IPS-18c (cell line): Measurements from ENCODE around the gene UMODL1.
"Not testable (repeated sequence)": the region's sequence is repeated elsewhere in the genome, so short reads cannot be mapped to it uniquely, and the experiment has no call there.

Experiments
- H3K4me3 ChIP-seq: 2 replicates; pipeline ENCODE4 v1.7.0; 2013; ENCODE audit warnings: low read depth, mild to moderate bottlenecking, low read length, moderate library complexity; ENCODE audit not compliant: insufficient read depth
- H3K9me3 ChIP-seq: one replicate; pipeline ENCODE4 v1.6.1; 2013; ENCODE audit warnings: mild to moderate bottlenecking, low read length, moderate library complexity; ENCODE audit not compliant: control insufficient read depth, insufficient read depth

Gene UMODL1

GRCh38 chr21:42067531-42068255, 3.4 kb upstream of the UMODL1 start:
- no peak overlapping the region for H3K4me3 ChIP-seq
- H3K9me3 ChIP-seq, result no peaks in the 10 kb centered on the region

DNA sequence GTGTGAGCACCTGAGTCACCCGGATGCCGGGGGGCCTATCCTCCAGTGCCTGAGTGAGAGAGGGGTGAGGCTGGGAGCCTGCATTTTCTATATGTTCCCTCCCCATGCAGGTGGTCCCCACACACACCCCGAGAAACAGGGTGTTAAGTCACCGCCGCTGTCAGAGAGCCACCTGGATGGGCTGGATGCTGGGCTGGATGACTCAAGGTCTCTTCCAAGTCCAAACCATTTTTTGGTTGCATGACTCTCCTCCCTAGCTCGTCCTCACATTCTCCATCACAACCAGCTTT, 2.9 kb upstream of the UMODL1 start:
- H3K4me3 ChIP-seq, result no peak overlapping the region
- H3K9me3 ChIP-seq, result no peaks in the 10 kb centered on the region

GRCh38 chr21:42068592-42068991, 2.5 kb upstream of the UMODL1 start:
- H3K4me3 ChIP-seq, result no peak overlapping the region

GRCh38 chr21:42069327-42069726, 1.8 kb upstream of the UMODL1 start:
- no peaks in the 10 kb centered on the region for H3K9me3 ChIP-seq
- no peak overlapping the region for H3K4me3 ChIP-seq

More at GRCh38 chr21:42068592-42068991, 2.5 kb upstream of the UMODL1 start:
- no peaks in the 10 kb centered on the region for H3K9me3 ChIP-seq

DNA sequence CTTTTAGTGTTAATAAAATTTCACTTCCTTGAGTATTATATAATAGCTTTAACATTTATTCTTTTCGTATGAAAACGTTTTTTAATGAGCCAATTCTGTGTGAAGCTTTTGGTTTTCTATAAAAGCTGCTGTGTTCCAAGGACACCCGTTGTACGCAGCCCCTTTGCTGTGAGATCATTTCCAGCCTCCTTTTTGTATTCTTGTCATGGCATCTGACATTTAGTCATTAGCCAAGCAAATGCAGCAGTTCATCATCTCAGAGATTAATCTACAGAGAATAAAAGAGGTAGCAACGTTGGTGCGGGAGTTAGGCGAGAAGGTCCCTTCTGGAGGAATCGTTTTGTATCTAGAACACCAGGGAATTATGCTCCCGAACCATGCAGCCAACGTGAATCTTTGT, 1.3 kb upstream of the UMODL1 start:
- Histone ChIP-seq H3K9me3 (no peaks in the 10 kb centered on the region), H3K4me3 (no peak overlapping the region)

DNA sequence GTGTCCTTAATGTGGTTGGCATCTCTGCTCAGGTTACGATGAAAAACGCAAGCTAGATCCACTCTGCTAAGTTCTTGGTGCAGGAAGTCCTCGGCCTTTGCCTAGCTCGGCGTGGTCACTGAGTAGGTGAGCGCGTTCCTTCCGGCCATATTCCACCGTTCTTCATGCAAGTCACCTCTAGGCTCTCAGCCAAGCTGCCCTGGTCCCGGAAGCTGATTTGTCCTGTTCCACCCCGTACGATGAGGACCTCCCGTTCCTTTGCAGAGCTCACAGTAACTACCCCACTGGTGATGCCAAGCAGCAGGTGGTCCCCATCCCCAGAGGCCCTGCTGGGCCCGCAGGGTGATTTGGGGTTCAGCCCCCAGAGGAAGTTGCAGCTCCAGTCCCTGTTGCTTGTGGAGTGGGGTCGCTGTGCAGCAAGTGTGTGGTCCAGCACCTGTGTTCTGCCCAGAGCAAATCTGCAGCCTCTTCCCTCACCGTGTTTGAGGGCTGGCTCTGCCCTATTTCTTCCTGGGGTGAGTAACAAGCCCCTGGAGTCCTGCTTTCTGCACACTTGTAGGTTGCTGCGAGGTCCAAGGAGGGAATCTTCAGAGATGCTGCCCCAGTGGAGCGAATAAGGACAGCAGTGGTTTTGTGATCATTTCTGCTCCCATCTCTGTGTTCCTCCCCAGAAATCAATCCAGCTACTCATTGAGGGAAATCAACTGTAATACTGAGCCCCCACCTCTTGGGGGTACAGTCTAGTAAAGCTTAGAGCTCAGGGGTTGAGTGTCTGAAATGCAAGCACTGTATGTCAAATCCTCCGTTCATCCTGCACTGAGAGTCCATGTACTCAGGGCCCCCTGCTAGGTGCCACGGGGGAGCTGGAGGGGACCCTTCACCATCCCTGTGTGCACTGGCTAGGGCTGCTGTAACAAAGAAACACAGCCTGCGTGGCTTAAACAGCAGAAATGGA, 2.3 kb downstream of the UMODL1 start:
- H3K9me3 ChIP-seq, result no peaks in the 10 kb centered on the region
- H3K4me3 ChIP-seq, result no peak overlapping the region

- H3K4me3 ChIP-seq, result no peak overlapping the region
- no peaks in the 10 kb centered on the region for H3K9me3 ChIP-seq
Measured at GRCh38 chr21:42075686-42076471, 4.8 kb downstream of the UMODL1 start.

- not testable (repeated sequence) for H3K4me3 ChIP-seq, H3K9me3 ChIP-seq
Measured at GRCh38 chr21:42077685-42078238, 6.6 kb downstream of the UMODL1 start.

DNA sequence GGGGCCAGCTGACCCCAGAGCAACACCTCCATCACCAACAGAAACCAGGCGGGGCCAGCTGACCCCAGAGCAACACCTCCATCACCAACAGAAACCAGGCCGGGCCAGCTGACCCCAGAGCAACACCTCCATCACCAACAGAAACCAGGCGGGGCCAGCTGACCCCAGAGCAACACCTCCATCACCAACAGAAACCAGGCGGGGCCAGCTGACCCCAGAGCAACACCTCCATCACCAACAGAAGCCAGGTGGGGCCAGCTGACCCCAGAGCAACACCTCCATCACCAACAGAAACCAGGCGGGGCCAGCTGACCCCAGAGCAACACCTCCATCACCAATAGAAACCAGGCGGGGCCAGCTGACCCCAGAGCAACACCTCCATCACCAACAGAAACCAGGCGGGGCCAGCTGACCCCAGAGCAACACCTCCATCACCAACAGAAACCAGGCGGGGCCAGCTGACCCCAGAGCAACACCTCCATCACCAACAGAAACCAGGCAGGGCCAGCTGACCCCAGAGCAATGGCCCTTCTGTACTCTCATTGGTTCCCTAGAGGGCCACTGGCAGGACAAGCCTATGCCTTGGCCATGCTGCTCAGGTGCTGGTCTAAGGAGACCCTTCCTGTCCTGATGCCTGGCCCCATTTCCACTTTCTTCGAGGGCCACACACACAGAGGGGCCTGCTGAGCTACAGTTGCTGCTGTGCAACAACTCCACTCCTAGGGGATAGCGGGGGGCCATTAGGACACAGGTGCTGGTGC, 7.3 kb downstream of the UMODL1 start:
- not testable (repeated sequence) for H3K4me3 ChIP-seq, H3K9me3 ChIP-seq

- H3K4me3 ChIP-seq, result no peak overlapping the region
- peaks cover 5% of the 10 kb centered on the region for H3K9me3 ChIP-seq
Measured at GRCh38 chr21:42079008-42079938, 8.2 kb downstream of the UMODL1 start.

DNA sequence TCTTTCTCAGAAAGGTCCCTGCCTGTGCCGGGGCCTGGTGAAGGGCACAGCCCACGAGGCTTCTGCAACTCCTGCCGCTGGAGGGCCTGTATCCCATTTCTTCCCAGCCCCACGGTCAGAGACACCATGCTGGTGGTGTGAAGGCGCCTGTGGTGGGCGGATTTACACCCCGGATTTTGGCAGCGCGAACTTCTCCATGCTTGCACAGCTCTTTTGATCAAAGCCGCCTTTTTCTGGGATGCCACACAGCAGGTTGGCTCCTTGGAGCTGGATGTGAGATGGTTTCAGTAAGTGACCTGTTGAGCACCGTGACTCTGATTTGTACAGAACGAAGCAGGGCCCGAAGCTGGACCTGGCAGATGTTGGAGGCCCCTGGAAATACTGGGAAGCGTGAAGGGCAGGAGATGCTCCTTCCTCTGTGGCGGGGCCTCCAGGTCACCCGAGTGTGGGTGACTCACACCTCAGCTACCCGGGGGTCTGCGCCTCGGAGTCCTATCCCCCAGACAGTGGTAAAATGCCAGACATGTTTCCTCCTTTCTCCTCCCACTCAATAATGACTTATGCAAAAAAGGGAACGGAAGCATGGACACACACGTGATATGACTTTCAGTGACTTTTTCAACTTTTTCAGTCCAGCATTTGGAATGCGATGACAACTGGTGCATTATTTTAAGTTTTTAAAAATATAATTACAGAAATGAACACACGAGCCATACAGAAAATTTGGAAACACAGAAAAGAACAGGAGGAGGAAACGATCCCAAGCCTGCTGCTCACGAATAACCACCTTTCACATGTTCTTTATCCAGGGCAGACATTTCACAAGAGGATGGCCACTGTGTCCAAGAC, 9.0 kb downstream of the UMODL1 start:
- H3K9me3 ChIP-seq, result peaks cover 5% of the 10 kb centered on the region
- H3K4me3 ChIP-seq, result no peak overlapping the region

- Histone ChIP-seq H3K4me3 (no peak overlapping the region), H3K9me3 (peaks cover 5% of the 10 kb centered on the region)
Measured at GRCh38 chr21:42080788-42081083, 9.6 kb downstream of the UMODL1 start.

DNA sequence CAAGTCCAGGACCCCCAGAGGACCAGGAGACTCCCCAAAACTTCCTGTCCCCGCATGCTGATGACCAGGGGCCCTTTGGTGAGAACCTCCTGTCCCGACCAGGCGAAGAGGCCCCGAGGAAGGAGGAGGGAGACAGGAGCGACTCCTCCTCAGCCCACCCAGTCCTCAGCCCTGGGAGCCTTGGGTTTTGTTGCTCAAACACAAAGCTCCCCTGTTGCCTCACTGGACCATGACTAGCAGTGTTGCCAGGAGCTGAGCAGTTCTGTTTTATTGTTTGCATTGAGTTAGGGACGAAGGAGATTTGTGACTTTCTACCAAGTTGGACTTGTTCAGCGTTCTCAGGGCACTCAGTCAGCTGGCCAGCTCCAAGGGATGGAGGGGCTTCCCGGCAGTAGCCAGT, 10.0 kb downstream of the UMODL1 start:
- Histone ChIP-seq H3K4me3 (no peak overlapping the region), H3K9me3 (peaks cover 5% of the 10 kb centered on the region)

DNA sequence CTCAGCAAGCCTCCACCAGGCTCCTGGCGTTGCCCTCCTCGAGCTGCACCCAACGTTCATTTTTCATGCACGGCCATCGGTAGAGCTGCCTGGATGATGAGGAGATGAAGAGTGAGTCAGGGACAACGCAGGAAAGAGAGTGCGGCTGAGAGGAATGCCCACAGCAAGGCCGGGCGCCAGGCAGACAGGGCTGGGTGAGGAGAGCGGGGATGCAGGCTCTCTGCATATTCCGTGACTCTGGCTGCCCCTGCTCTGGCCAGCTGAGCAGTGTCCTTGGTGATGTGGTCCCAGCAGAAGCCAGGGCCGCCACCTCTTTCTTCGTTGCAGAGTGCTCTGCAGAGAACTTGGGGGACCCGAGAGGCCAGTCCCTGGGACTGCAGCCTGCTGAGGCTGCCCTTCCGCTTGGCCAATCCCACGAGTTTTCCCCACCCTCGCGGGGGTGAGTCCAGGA, 10.8 kb downstream of the UMODL1 start:
- Histone ChIP-seq H3K9me3 (peaks cover 5% of the 10 kb centered on the region), H3K4me3 (no peak overlapping the region)
